ENCODE measurements around the gene GMEB1. TPM values are rescaled to one million over a fixed set of nuclear protein-coding genes. Genes with fewer than 3 reads are reported as not detected.
A peak's percentile ranks its signal among the peaks of the same experiment; 100 is the strongest.
"Not testable (repeated sequence)": the region's sequence is repeated elsewhere in the genome, so short reads cannot be mapped to it uniquely, and the experiment has no call there.

The GMEB1 gene
- total RNA-seq, 1 experiment from 2014 or later, result 13.3 TPM

GRCh38 chr1:28646040-28646439 is 22.5 kb upstream of the GMEB1 start:
- H3K27me3 Mint-ChIP-seq (ENCODE audit: insufficient read depth, unreplicated experiment), result no peaks in the 10 kb centered on the region
- H3K4me1 Mint-ChIP-seq (ENCODE audit: insufficient read depth, unreplicated experiment), result peaks cover 25% of the 10 kb centered on the region
- TF ChIP-seq, protein P1, sequence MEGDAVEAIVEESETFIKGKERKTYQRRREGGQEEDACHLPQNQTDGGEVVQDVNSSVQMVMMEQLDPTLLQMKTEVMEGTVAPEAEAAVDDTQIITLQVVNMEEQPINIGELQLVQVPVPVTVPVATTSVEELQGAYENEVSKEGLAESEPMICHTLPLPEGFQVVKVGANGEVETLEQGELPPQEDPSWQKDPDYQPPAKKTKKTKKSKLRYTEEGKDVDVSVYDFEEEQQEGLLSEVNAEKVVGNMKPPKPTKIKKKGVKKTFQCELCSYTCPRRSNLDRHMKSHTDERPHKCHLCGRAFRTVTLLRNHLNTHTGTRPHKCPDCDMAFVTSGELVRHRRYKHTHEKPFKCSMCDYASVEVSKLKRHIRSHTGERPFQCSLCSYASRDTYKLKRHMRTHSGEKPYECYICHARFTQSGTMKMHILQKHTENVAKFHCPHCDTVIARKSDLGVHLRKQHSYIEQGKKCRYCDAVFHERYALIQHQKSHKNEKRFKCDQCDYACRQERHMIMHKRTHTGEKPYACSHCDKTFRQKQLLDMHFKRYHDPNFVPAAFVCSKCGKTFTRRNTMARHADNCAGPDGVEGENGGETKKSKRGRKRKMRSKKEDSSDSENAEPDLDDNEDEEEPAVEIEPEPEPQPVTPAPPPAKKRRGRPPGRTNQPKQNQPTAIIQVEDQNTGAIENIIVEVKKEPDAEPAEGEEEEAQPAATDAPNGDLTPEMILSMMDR (IDR thresholded peaks at IDR 0.05; ENCODE audit: unreplicated experiment), result no peak
- BruUV-seq (replicated peaks), result no TSS peak
- H3K36me3 Mint-ChIP-seq (ENCODE audit: insufficient read depth, unreplicated experiment), result peaks cover 18% of the 10 kb centered on the region
- no peaks in the 10 kb centered on the region for H3K9me3 Mint-ChIP-seq (ENCODE audit: unreplicated experiment)
- intact Hi-C loops (cut with micrococcal nuclease), result loop anchor here (10.0 kb wide), 1 partner anchor 539 kb away; the partner anchor contains the start of gene SRSF4
- DNase-seq (ENCODE audit: unreplicated experiment), result no peak
- CTCF ChIA-PET, result interaction anchor here (0.8 to 0.9 kb wide), 2 partner anchors 107 to 629 kb away, joined by 3 to 5 read pairs; no protein-coding TSS in a partner anchor
- POLR2A ChIA-PET, result interaction anchor here (0.6 to 5.6 kb wide), 7 partner anchors 23 to 387 kb away, joined by 3 to 74 read pairs (median 4); partner anchors contain the start of genes GMEB1, SESN2 and YTHDF2
- no peak overlapping the region for H3K27ac Mint-ChIP-seq (ENCODE audit: low read depth, unreplicated experiment)
- H3K4me3 Mint-ChIP-seq (ENCODE audit: unreplicated experiment), result no peak overlapping the region

- ChIA-PET CTCF (interaction anchor here (0.7 to 0.9 kb wide), 2 partner anchors 18 to 117 kb away, joined by 3 to 5 read pairs; no protein-coding TSS in a partner anchor), POLR2A (interaction anchor here (0.6 to 3.8 kb wide), 26 partner anchors 17 to 464 kb away, joined by 3 to 74 read pairs (median 3); partner anchors contain the start of genes GMEB1 and YTHDF2)
- peak overlapping the region; percentile 77 for H3K4me3 Mint-ChIP-seq (ENCODE audit: unreplicated experiment)
- no peaks in the 10 kb centered on the region for H3K9me3 Mint-ChIP-seq (ENCODE audit: unreplicated experiment)
- TF ChIP-seq, protein P1 (IDR thresholded peaks at IDR 0.05; ENCODE audit: unreplicated experiment), result no peak
- peaks cover 11% of the 10 kb centered on the region for H3K36me3 Mint-ChIP-seq (ENCODE audit: insufficient read depth, unreplicated experiment)
- peak overlapping the region; percentile 100 for H3K27ac Mint-ChIP-seq (ENCODE audit: low read depth, unreplicated experiment)
- peak; percentile 90 for DNase-seq (ENCODE audit: unreplicated experiment)
- intact Hi-C loops (cut with micrococcal nuclease), result loop anchor here (1.0 to 10.0 kb wide), 4 partner anchors 88 to 537 kb away; partner anchors contain the start of genes SRSF4 and YTHDF2
- no TSS peak for BruUV-seq (replicated peaks)
- peaks cover 25% of the 10 kb centered on the region for H3K4me1 Mint-ChIP-seq (ENCODE audit: insufficient read depth, unreplicated experiment)
- no peaks in the 10 kb centered on the region for H3K27me3 Mint-ChIP-seq (ENCODE audit: insufficient read depth, unreplicated experiment)
Measured at GRCh38 chr1:28648008-28648473, 20.5 kb upstream of the GMEB1 start.

- H3K36me3 Mint-ChIP-seq (ENCODE audit: insufficient read depth, unreplicated experiment), result peaks cover 10% of the 10 kb centered on the region
- peak within 1 kb of the TSS; percentile 77 for H3K4me3 Mint-ChIP-seq (ENCODE audit: unreplicated experiment)
- peaks cover 25% of the 10 kb centered on the region for H3K4me1 Mint-ChIP-seq (ENCODE audit: insufficient read depth, unreplicated experiment)
- DNase-seq (ENCODE audit: unreplicated experiment), result peak; percentile 97
- ChIA-PET CTCF (interaction anchor here (0.6 to 0.9 kb wide), 3 partner anchors 18 to 213 kb away, joined by 3 to 5 read pairs (median 3); no protein-coding TSS in a partner anchor), POLR2A (interaction anchor here (0.6 to 3.8 kb wide), 27 partner anchors 16 to 464 kb away, joined by 3 to 74 read pairs (median 4); partner anchors contain the start of genes GMEB1 and YTHDF2)
- H3K27ac Mint-ChIP-seq (ENCODE audit: low read depth, unreplicated experiment), result peak within 1 kb of the TSS; percentile 100
- no peaks in the 10 kb centered on the region for H3K9me3 Mint-ChIP-seq (ENCODE audit: unreplicated experiment)
- H3K27me3 Mint-ChIP-seq (ENCODE audit: insufficient read depth, unreplicated experiment), result no peaks in the 10 kb centered on the region
- TF ChIP-seq, protein P1 (IDR thresholded peaks at IDR 0.05; ENCODE audit: unreplicated experiment), result no peak
- intact Hi-C loops (cut with micrococcal nuclease), result loop anchor here (1.0 to 10.0 kb wide), 4 partner anchors 88 to 536 kb away; partner anchors contain the start of genes SRSF4 and YTHDF2
- BruUV-seq (replicated peaks), result TSS peak; percentile 99
Measured at GRCh38 chr1:28648474-28649198, 19.9 kb upstream of the GMEB1 start, which contains the start of gene RNU11. TSS of gene RNU11 (plus strand) at chr1:28648600.

DNA sequence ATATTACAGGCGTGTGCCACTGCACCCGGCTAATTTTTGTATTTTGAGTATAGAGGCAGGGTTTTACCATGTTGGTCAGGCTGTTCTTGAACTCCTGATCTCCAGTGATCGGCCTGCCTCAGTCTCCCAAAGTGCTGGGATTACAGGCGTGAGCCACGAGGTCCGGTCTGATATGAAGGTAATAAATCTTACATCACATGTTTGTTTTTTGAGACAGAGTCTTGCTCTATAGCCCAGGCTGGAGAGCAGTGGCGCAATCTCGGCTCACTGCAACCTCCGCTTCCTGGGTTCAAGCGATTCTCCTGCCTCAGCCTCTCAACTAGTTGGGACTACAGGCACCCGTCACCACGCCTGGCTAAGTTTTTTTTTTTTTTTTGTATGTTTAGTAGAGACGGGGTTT is 15.5 kb upstream of the GMEB1 start:
- DNase-seq (ENCODE audit: unreplicated experiment); H3K4me1 Mint-ChIP-seq (ENCODE audit: insufficient read depth, unreplicated experiment); H3K36me3 Mint-ChIP-seq (ENCODE audit: insufficient read depth, unreplicated experiment); H3K27me3 Mint-ChIP-seq (ENCODE audit: insufficient read depth, unreplicated experiment); intact Hi-C loops (cut with micrococcal nuclease); BruUV-seq (replicated peaks); H3K27ac Mint-ChIP-seq (ENCODE audit: low read depth, unreplicated experiment); H3K4me3 Mint-ChIP-seq (ENCODE audit: unreplicated experiment); H3K9me3 Mint-ChIP-seq (ENCODE audit: unreplicated experiment): not testable (repeated sequence)
- ChIA-PET POLR2A (interaction anchor here (1.1 to 1.7 kb wide), 2 partner anchors 10 to 84 kb away, joined by 4 to 7 read pairs; partner anchors contain the start of genes TAF12 and YTHDF2), CTCF (interaction anchor here (1.2 kb wide), 1 partner anchor 117 kb away, joined by 3 read pairs; no protein-coding TSS in a partner anchor)

Data from MCF 10A (cell line).